ENCODE measurements around the gene LPCAT2.

LPCAT2 gene

DNA sequence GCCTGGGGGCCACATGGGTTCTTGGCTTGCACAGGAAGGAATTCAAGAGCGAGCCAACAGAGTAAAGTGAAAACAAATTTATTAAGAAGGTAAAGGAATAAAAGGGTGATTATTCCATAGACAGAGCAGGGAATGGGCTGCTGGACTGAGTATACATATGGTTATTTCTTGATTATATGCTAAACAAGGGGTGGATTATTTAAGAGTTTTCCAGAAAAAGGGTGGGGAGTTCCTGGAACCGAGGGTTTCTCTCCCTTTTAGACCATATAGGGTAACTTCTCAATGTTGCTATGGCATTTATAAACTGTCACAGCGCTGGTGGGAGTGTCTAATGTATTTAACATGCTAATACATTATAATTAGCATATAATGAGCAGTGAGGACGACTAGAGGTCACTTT lies 27.8 kb upstream of the LPCAT2 start:
- DNase-seq = no peak

DNA sequence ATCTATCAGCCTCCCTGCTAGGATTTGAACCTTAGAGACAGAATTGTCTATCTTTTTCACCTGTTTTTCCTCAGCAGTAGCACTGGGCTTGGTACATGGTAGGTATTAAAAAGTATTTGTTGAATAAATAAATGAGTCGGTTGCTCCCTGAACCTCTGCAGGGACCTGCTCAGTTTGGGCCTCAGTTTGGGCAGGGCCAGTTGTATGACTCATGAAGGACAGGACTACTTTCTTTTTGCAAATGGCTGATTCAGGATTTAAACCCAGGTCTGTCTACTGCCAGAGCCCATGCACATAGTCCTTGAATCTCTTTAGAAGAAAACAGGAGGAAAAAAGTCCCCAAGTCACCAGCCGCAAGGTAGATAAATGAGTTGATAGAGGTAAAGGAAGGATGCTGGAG lies 26.8 kb upstream of the LPCAT2 start:
- DNase-seq = no peak

DNA sequence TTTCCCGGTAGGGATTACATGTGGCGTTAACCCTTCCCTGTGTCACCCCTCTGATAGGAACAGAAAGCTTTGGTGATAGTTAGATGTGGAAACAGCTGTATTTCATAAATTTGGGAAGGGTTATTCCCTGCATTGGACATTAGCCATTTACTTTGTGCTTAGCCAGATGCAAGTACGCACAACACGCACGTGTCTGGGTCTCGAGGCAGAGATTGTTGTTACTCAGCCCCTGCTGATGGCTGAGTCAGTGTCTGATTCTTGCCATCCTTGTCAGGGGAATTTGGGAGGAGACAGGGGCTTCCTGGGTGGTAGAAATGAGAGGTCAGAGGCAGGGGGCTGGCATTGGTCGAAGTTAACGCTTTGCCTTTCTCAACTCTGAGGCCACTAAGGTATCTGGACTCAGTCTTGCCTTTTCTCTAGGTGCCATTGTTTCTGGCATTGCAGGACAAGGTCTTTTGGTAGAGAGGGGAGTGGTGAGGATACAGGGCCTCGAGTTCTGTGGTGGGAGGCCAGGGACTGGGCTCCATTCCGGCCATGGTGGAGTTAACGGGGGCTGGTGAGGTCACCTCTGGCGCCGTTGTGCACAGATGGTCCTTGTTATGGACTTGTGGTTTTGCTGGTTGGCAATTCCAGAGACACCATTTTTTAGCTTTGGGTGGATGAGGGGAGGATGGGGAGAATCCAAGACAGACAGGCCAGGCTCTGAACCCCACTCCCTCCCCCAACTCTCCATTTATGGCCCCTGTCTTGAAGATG lies 21.6 kb upstream of the LPCAT2 start:
- no peak for DNase-seq

DNA sequence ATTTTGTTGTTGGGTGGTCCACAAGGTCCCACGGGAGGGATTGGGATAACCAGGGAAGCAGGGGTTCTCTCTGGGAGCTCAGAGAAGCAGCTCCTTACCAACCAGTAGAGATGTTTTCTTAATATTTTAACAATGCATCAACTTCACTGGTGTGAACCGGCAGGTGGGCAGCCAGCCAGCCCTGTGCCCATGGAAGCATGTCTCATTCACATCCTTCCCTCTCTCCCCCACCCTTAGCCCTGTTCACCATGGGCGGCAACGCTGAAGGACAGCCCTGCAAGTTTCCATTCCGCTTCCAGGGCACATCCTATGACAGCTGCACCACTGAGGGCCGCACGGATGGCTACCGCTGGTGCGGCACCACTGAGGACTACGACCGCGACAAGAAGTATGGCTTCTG lies 20.6 kb upstream of the LPCAT2 start:
- DNase-seq = no peak

DNA sequence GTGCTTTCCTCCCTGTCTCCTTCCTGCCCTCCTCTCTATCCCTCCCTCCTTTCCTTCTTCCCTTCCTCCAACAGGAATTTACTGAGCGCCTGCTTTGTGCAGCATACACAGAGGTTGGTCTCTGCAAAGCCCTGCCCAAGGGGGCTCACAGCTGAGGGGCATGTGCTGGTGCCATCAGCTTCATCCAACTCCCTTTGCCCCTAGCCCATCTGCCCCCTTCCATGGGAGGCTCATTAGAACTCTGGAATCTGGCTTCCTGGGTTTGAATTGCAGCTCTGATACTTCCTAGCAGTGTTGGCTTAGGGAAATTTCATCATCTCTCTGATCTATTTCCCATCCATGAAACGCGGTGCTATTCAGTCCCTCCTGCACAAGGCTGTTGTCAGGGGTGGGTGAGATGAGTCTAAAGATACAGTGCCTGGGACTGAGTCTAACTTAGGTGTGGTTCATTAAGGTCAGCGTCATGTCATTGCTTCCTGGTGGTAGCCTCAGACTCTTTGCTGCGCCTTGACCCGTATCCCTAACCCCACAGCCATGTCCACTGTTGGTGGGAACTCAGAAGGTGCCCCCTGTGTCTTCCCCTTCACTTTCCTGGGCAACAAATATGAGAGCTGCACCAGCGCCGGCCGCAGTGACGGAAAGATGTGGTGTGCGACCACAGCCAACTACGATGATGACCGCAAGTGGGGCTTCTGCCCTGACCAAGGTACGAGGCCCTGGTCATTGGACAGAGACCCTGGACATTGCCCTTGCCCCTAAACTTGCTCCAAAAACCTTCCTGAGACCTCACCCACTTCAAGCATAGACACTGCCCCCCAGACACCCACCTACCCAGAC lies 19.5 kb upstream of the LPCAT2 start:
- DNase-seq = no peak

DNA sequence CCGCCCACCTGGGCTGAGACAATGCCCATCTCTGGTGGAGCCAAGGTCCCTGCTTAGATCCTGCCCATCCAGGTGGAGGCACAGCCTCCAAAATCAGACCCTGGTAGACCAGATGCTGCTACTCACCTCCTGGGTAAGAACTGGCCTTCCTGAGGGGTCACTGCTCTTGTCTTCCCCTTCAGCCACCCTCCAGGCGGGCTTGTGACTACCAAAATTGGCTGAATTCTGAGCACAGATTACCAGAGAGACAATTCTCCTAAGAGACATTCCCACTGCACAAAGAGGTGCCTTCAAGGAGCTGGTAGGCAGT lies 19.0 kb upstream of the LPCAT2 start:
- no peak for DNase-seq

DNA sequence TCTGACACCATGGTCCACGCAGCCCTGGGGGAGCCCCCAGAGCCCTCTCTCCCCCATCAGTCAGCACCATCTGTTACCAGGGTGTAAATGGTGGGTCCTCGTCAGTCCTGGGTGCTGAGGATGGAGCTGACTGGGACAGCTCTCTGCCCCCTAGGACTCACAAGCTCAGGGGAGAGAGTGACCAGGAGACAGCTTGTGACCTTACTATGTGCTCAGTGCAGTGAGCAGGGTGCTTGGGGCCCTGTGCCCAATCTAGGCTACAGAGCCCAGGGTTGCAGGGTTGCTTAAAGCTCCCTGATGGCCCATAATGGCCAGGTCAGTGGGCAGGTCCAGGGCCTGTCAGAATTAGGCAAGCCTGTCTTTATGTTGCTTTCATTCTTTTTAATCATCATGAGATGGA lies 18.6 kb upstream of the LPCAT2 start:
- DNase-seq = no peak

DNA sequence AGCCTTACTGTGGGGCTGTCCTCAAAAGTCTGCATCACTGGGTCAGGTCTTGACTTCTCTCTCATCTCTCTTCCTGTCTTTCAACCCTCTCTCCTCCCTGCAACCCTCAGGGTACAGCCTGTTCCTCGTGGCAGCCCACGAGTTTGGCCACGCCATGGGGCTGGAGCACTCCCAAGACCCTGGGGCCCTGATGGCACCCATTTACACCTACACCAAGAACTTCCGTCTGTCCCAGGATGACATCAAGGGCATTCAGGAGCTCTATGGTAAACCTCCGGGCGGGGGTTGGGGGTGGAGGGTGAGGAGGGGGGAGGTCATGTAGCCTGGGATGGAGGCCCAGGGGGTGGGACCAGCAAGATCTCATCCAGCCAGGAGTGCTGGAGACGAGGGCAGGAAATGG lies 17.2 kb upstream of the LPCAT2 start:
- DNase-seq = no peak

DNA sequence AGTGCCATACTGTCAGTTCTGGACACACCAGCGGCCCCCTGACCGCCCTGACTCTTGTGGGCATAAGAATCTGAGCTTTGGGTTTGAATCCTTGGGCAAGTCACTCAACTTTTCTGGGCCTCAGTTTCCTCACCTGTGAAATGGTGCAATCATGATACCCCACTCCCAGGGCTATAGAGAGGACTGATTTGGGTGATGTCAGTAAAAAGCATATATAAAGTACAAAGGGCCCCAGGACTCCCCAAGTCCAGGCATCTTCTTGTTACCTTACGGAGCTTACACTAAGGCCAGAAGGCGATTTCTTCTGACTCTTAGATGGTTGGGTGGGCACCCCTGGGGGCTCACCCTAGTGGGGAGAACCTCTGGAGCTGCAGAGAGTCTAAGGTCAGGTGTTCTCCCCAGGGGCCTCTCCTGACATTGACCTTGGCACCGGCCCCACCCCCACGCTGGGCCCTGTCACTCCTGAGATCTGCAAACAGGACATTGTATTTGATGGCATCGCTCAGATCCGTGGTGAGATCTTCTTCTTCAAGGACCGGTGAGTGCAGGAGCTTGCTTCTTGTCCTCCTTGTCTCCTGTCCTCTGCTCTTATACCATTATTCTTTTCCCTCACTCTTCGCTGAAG lies 16.0 kb upstream of the LPCAT2 start:
- DNase-seq = no peak

DNA sequence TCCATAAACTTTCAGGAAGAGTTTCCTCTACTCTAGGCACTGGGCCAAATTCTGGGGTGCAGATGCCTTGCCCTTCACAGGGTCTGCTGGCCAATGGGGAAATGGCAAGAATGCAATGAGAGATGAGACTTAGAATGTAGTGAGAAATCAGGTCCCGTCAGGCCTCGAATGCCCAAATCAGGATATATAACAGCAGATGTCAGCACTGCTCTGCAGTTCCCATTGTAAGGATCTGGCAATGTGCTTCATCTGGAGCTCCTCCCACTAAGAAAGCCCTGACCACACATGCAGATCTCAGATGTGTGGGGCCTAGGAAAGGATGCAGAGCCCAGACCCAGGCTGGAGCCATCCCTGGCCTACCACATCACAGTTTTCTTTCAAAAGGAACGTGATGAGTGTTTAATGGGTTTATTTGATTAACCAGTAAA lies 13.9 kb upstream of the LPCAT2 start:
- DNase-seq = peak; percentile 54 to 66

DNA sequence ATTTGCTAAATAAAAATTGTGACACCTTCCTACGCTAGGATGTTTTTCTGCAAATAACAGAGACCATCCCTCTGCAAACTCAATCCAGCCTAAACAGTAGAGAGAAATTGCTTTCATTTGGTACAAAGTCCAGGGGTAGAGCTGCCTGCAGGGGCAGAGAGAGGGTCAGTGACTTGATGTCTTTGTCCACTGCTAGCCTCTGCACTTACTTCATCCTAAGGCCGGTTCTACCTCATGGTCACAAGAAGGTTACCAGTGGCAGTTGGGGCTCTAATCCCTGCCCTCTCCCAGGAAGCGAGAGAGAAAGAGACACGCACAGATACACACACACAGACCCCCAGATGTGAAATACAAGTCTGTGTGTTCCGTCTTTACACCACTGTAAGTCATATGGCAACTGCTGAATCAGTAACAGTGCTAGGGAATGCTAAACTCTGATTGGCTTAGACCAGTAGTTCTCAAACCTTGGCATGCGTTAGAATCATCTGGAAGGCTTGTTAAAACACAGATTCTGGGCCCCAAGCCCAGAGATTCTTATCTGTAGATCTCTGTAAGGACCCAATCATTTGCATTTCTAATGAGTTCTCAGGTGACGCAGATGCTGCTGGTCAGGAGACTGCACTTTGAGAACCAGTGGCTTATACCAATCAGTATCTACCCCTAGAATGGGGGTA lies 13.1 kb upstream of the LPCAT2 start:
- DNase-seq = no peak

DNA sequence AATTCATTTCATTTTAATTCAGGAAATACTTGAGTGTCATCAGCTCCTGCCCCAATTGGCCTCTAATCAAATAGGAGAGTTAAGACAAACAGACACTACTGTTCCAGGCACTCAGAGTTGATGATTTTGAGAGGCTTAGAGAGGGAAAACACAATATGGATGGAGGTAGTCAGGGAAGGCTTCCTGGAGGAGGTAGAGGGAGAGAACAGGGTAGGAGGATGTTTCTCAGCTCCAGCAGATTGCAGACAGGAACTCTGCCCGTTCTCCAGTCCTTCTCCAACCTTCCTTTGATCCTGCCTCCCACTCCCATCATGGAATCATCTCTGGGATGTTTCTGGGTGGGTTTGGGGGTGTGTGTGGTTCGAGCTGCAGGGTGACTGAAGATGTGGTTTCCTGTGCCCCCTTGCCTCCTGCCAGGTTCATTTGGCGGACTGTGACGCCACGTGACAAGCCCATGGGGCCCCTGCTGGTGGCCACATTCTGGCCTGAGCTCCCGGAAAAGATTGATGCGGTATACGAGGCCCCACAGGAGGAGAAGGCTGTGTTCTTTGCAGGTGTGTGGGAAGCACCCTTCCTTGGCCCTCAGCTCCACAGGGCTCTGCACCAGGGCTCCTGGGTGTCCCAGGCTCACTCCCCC lies 12.2 kb upstream of the LPCAT2 start:
- no peak for DNase-seq

DNA sequence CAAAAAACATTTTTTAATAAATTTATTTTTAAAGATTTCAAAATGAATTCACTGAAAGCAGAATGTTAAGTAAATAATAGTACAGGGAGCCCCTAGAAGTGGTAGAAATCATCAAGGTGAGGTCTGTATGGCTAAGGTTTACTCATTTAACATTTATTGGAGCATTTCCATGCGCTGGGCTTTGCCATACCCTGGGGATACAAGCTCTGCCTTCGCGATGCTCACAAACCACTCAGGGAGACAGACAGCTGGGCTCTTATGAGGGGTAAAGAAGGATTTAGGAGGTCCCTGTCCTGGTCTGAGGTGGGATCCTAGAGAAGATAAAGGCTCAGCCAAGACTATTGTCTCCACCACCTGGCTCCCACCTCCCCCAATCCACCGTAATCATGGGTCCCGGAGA lies 11.3 kb upstream of the LPCAT2 start:
- DNase-seq = no peak

DNA sequence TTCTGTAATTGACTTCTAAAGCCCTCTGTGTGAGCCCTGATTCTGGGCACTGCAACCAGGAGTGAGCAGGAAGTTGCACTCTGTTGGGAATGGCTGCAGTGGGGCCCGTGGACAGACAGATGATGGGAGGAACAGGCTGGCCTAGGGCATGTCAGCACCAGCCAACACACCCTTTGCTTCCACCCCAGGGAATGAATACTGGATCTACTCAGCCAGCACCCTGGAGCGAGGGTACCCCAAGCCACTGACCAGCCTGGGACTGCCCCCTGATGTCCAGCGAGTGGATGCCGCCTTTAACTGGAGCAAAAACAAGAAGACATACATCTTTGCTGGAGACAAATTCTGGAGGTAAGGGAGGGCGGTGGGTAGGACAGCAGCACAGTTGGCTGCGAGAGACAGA lies 10.8 kb upstream of the LPCAT2 start:
- DNase-seq = no peak

DNA sequence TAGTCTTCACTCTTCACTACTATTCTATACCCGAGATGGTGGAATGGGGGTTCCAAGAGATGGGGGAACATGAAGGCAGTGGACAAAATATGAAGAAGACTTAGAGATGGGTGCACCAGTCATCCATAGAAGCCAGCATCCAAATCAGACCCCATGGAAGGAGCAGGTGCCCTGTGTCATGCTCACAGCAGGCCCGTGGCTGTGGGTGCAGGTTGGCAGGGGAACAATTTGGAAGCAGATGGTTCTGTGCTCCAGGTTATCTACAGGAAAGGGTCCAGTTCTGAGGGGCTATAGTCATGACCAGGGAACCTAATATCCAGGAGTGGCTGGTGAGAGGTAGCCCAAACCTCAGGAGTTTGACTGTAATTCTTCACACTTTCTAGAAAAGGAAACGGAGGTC lies 9.6 kb upstream of the LPCAT2 start:
- DNase-seq = no peak

DNA sequence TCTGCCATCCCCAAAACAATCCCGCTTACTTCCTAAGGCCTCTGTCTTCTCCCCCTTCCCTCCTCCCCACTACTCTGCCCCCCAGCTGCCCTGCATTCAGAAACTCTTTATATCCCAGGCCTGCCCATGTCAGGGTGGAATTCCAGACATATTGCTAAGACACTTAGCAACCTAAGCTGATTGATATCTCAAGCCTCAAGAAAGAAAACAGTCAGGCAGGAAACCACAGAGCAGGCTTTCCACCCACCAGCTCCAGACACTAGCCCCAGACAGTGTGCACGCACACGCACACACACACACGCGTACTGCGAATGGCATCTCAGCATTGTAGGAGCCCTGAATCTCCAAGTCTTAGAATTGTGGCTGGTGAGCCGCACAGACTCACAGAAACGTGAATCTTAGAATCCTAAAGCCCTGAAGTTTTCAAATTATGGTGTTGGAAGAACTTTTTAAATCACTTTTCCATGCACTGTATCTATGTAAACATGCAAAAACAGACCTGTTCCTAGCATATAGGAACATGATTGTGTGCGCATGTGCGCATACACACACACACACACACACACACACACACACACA lies 8.8 kb upstream of the LPCAT2 start:
- peak; percentile 31 for DNase-seq

DNA sequence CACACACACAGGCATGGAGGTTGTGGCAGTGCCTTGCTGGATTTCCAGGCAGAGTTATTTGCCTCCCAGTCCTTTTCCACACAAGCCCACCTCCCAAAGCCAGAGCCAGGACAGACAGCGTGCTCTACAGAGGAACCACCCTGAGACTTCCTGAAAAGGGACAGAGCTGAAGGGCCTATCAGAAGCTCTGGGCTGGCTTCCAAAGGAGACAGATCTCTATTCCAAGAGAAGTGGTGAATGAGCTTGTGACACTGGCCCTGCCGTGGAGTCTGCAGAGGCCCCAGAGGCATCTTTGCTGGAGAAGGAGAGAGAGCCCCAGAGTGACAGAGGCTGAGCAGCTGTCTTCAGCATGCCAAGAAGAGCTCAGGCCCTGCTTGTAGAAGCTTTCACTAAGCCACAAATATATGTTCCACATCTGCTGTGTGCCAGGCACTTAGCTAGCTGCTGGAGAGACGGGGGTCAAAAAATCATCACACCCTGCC lies 8.3 kb upstream of the LPCAT2 start:
- peak; percentile 72 to 80 for DNase-seq

DNA sequence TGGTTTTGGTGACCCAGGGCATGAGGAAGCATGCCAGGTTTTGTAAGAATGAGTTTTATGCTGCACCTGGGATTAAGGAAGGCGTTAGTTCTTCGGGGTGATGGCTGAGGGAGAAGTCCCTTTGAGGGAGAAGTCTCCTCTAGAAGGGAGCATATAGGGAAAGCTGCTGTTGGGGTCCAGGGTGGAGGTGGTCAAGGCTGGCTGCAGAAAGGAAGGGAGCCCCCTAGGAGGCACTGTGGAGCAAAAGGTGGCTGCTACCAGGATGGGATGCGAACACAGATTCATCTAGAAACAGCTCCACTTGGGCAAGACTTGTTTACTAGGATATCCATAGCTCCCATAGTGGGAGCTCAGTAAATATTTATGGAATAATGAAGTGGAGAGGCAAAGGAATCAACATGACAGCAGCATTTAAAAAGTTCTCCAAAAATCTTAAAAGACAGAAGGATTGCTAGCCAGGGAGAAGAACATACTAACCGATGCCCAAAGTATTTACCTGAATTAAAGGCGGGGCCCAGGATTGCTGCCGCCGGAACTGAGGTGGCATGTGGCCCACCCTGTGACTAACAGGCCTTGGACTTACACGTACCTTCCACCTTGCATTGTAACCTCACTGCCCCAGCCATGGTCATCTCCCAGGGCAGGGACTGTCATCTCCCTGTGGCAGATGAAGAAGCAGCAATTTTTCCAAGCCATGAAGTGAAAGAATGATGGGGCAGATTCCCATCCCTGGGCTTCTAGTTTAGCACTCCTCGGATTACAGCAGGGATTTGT lies 7.1 kb upstream of the LPCAT2 start:
- no peak for DNase-seq

DNA sequence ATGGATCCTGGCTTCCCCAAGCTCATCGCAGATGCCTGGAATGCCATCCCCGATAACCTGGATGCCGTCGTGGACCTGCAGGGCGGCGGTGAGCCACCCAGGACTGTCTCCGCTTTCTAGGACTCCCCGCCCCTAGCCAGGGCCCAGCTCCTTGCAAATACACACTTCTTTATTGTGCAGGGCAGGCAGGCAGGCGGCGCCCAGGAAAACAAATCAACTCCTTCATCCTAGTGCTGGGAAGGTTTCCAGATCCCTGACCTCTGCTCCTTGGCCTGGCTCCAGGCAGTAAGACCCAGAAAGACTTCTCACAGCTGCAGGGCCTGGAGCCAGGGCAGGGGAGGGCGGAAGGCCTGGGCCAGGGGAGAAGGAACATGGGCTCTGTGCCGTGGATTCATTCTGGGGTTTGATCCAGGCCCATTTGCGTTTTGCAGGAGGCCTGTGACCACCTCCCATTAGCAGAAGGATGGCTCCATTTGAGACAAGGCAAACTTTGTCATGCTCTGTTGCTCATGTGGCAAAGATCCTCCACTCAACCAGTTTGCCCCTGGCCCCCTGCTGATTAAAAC lies 6.0 kb upstream of the LPCAT2 start:
- DNase-seq = no peak

DNA sequence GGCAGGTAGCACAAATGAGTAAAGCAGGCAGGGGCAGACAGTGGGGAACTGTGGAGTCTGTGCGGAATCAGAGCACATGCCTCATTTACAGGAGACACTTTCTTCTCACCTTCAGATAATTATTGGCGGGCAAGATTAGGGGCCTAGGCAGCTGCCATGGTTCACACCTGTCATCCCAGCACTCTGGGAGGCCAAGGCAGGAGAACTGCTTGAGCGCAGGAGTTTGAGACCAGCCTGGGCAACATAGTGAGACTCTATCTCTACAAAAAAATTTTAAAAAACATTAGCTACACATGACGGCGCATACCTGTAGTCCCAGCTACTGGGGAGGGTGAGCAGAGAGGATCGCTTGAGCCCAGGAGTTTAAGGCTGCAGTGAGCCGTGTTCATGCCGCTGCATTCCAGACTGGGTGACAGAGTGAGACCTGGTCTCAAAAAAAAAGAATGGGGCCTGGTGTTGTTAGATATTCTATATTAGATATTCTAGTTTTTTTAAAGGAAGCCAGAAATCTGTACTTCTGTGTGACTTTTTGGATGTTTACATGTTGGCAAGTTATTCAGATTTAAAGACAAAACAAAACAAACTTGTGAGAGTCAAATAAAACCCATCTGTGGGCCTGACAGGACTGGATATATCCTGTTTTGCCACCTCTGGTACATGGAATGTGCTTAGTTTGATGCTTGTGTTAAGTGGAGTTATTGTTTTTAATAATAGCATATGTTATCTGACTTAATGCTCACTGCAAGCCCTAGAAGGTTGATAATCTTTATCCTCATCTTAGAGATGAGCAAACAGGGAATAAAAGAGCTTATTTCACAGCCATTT lies 4.9 kb upstream of the LPCAT2 start:
- no peak for DNase-seq

Measured in AML-193 (cell line).